ENCODE measurements around the gene NSUN6. TPM values are rescaled to one million over a fixed set of nuclear protein-coding genes. Genes with fewer than 3 reads are reported as not detected.

NSUN6 gene
- total RNA-seq, 2 experiments from 2014 or later, result 20.7 to 21.3 TPM

DNA sequence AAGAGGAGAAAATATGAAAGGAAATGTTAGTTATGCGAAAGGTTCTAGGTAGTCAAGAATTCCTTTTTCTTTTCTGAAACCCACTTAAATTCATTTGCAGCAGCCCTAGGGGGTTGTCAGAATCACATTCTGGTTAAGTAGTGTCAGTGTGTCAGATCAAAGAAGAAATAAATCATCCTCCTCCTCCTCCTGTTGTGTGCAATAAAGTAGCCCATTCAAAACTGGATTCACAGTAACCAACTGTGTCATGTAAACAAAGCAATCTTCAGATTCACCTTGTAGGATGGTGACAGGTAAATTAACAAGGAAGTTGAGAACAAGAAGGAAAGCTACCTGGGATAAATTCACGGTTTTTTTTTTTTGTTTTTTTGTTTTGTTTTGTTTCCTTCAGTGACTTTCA, 127.5 kb downstream of the NSUN6 start:
- Mint-ChIP-seq H3K36me3 (ENCODE audit: low read depth) (no peaks in the 10 kb centered on the region), H3K4me3 (no peak overlapping the region), H3K27ac (no peak overlapping the region), H3K4me1 (ENCODE audit: low read depth) (no peaks in the 10 kb centered on the region), H3K27me3 (no peaks in the 10 kb centered on the region), H3K9me3 (peaks cover 6% of the 10 kb centered on the region)
- DNase-seq, result no peak
- POLR2A ChIA-PET, result no interaction called here
- TF ChIP-seq, protein P1, sequence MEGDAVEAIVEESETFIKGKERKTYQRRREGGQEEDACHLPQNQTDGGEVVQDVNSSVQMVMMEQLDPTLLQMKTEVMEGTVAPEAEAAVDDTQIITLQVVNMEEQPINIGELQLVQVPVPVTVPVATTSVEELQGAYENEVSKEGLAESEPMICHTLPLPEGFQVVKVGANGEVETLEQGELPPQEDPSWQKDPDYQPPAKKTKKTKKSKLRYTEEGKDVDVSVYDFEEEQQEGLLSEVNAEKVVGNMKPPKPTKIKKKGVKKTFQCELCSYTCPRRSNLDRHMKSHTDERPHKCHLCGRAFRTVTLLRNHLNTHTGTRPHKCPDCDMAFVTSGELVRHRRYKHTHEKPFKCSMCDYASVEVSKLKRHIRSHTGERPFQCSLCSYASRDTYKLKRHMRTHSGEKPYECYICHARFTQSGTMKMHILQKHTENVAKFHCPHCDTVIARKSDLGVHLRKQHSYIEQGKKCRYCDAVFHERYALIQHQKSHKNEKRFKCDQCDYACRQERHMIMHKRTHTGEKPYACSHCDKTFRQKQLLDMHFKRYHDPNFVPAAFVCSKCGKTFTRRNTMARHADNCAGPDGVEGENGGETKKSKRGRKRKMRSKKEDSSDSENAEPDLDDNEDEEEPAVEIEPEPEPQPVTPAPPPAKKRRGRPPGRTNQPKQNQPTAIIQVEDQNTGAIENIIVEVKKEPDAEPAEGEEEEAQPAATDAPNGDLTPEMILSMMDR (IDR thresholded peaks at IDR 0.05), result no peak
- CTCF ChIA-PET, result no interaction called here
- no peak for ATAC-seq
- intact Hi-C loops (cut with micrococcal nuclease), result no loop called here

DNA sequence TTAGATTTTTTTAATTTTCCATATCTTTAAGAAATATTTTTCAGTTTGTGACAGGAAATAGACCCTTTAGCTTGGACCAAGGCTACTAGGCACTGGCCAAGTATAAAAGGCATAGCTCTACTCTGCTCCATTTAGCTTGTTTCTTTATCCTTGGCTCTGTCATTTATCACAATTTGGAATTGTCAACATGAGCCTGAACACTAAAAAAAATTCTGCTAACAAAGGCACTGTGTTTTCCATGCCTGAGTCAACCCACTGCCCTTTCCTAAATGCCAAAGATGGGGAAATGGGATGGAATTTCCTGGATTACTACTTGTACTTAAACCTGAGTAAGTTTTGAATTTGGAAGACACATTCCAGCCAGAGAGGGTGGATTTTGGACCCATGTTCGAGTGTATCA, 128.4 kb downstream of the NSUN6 start:
- Mint-ChIP-seq H3K27ac (no peak overlapping the region), H3K9me3 (peaks cover 6% of the 10 kb centered on the region), H3K36me3 (ENCODE audit: low read depth) (no peaks in the 10 kb centered on the region), H3K4me1 (ENCODE audit: low read depth) (no peaks in the 10 kb centered on the region), H3K27me3 (no peaks in the 10 kb centered on the region), H3K4me3 (no peak overlapping the region)
- ChIA-PET CTCF (no interaction called here), POLR2A (no interaction called here)
- TF ChIP-seq, protein P1 (IDR thresholded peaks at IDR 0.05), result no peak
- DNase-seq, result no peak
- intact Hi-C loops (cut with micrococcal nuclease), result no loop called here
- ATAC-seq, result no peak

DNA sequence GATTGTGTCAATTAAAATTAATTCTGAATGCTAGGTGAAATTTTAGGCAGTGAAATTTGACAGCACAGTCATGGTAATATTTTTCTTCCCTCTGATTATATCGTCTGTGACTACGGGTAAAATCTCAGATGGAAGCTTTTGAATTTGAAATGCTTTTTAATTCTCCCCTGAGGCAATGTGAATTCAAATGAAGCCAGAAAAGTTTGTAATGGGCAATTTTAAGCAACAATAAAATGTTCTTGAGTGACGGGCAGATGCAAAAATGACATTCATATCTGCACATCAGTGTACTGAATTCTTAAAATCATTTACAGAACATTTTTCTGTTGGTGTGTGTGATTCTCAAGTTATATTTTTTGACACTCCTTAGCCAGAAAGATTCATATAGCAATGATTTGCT, 134.5 kb downstream of the NSUN6 start:
- ATAC-seq, result no peak
- Mint-ChIP-seq H3K4me3 (no peak overlapping the region), H3K27me3 (no peaks in the 10 kb centered on the region), H3K36me3 (ENCODE audit: low read depth) (peaks cover 12% of the 10 kb centered on the region), H3K27ac (no peak overlapping the region), H3K4me1 (ENCODE audit: low read depth) (no peaks in the 10 kb centered on the region), H3K9me3 (peaks cover 16% of the 10 kb centered on the region)
- ChIA-PET CTCF (interaction anchor here (0.6 kb wide), 1 partner anchor 19 kb away, joined by 4 read pairs; no protein-coding TSS in a partner anchor), POLR2A (no interaction called here)
- no peak for DNase-seq
- TF ChIP-seq, protein P1 (IDR thresholded peaks at IDR 0.05), result no peak
- intact Hi-C loops (cut with micrococcal nuclease), result no loop called here

DNA sequence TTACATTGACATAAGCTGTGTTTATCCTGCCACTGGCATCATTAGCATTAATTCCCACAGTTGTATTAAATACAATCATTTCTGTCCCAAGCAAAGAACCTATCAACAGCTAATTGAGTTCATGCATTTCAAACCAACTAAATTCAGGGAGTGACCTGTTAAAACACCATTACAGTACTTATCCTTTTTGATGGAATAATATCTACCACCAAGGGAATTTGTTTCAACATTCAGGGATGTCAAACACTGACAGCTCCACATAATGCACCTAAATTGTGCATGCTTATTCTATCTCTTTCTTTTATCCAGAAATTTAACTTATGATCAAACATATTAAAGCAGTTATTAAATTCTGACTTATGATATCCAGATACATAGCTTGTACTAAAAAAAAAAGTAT, 136.8 kb downstream of the NSUN6 start:
- ChIA-PET POLR2A (interaction anchor here (0.7 kb wide), 1 partner anchor 75 kb away, joined by 3 read pairs; no protein-coding TSS in a partner anchor), CTCF (no interaction called here)
- TF ChIP-seq, protein P1 (IDR thresholded peaks at IDR 0.05), result no peak
- DNase-seq, result no peak
- no peak overlapping the region for H3K27ac Mint-ChIP-seq
- H3K27me3 Mint-ChIP-seq, result no peaks in the 10 kb centered on the region
- peaks cover 11% of the 10 kb centered on the region for H3K9me3 Mint-ChIP-seq
- no peak for ATAC-seq
- no peak overlapping the region for H3K4me3 Mint-ChIP-seq
- H3K4me1 Mint-ChIP-seq (ENCODE audit: low read depth), result no peaks in the 10 kb centered on the region
- intact Hi-C loops (cut with micrococcal nuclease), result no loop called here
- peaks cover 13% of the 10 kb centered on the region for H3K36me3 Mint-ChIP-seq (ENCODE audit: low read depth)

DNA sequence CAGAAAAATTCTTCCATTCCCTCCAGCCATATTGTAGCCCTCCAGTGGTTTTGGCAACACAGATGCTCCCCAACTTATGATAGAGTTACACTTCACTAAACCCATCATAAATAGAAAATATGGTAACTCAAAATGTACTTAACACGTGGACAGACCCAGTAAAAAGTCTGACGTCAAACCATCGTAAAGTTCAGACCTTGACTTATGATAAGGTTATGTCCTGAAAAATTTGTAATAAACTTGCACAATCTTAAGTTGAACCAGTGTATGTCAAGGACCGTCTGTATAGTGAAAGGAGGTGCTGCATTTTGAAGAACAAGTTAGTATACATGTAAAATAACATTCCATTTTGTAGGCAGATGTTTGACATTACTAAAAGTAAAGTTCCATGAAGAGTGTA, 142.8 kb downstream of the NSUN6 start:
- CTCF ChIA-PET, result no interaction called here
- intact Hi-C loops (cut with micrococcal nuclease), result no loop called here
- no peak for DNase-seq
- H3K27ac Mint-ChIP-seq, result no peak overlapping the region
- H3K36me3 Mint-ChIP-seq (ENCODE audit: low read depth), result peaks cover 13% of the 10 kb centered on the region
- peaks cover 3% of the 10 kb centered on the region for H3K27me3 Mint-ChIP-seq
- POLR2A ChIA-PET, result no interaction called here
- H3K9me3 Mint-ChIP-seq, result peaks cover 7% of the 10 kb centered on the region
- no peaks in the 10 kb centered on the region for H3K4me1 Mint-ChIP-seq (ENCODE audit: low read depth)
- ATAC-seq, result no peak
- TF ChIP-seq, protein P1 (IDR thresholded peaks at IDR 0.05), result no peak
- H3K4me3 Mint-ChIP-seq, result no peak overlapping the region

Data from activated CD8-positive, alpha-beta T cell treated with anti-CD3 and anti-CD28 coated beads for 36 hours (primary cell).